Uterus (tissue), 4 donors: ENCODE results near the gene PRR23C. TPM values are rescaled to one million over a fixed set of nuclear protein-coding genes. Genes with fewer than 3 reads are reported as not detected.

Experiments used
- DNase-seq, 2 donors: peaks; one replicate each; pipeline ENCODE4 v3.0.0-alpha.2; 2019 to 2020
- H3K27ac ChIP-seq, 2 donors: fragments of 200-600 bp; sonication (generic); 1 replicate in 1 of 2; 2 replicates in 1 of 2; pipeline ENCODE4 v1.5.1; 2016 to 2018
- H3K27me3 ChIP-seq, 2 donors: fragments of 200-600 bp; sonication (generic); one replicate each; pipeline ENCODE4 v1.5.1; 2018 to 2019; ENCODE audit warnings: control low read depth in 1 of 2
- H3K36me3 ChIP-seq, 2 donors: fragments of 200-600 bp; sonication (generic); one replicate each; pipeline ENCODE4 v1.5.1; 2019; ENCODE audit warnings: control low read depth in 1 of 2
- H3K4me1 ChIP-seq, 2 donors: fragments of 200-600 bp; sonication (generic); one replicate each; pipeline ENCODE4 v1.5.1; 2018 to 2019; ENCODE audit warnings: control low read depth in 1 of 2
- H3K4me3 ChIP-seq, 2 donors: fragments of 200-600 bp; sonication (generic); 1 replicate in 1 of 2; 2 replicates in 1 of 2; pipeline ENCODE4 v1.5.1; 2018 to 2019; ENCODE audit warnings: mild to moderate bottlenecking in 1 of 2
- H3K9me3 ChIP-seq, 2 donors: fragments of 200-600 bp; sonication (generic); one replicate each; pipeline ENCODE4 v1.5.1; 2019; ENCODE audit warnings: control low read depth in 1 of 2
- CTCF ChIP-seq, 4 experiments: fragments of 200-600 bp in 2 of 4; fragments of 450-650 bp in 2 of 4; sonication (generic) in 2 of 4; IDR thresholded peaks; one replicate each; pipeline ENCODE4 v1.5.1; 2016 to 2019; ENCODE audit warnings: antibody characterized with exemption in 4 of 4, mild to moderate bottlenecking in 2 of 4, moderate library complexity in 1 of 4
- POLR2A ChIP-seq, 2 donors: fragments of 450-650 bp; IDR thresholded peaks; one replicate each; pipeline ENCODE4 v1.6.1; 2016; ENCODE audit warnings: antibody characterized with exemption in 2 of 2, mild to moderate bottlenecking in 1 of 2, moderate library complexity in 1 of 2
- intact Hi-C: fragments of 100-400 bp; cut with DNase I; formaldehyde crosslinking; loops from one replicate; pipeline ENCODE4 v1.15.1; 2023; ENCODE audit warnings: low total_unique reads
- total RNA-seq, 4 donors: library from RNA; depleted of rRNA in 3 of 4; stranded (reverse); fragments of >200 nt in 3 of 4; gene quantifications; one replicate each; pipeline versions ENCODE4 v1.1.0 to v1.2.4, GENCODE V29; 2014 to 2023
- donor health status: DM: yes; HTN: yes; CAD: no.

Gene PRR23C
- total RNA-seq, 4 donors from 2014 or later = not detected

GRCh38 chr3:139074565-139075115 lies 29.9 kb upstream of the PRR23C start:
- H3K27me3 ChIP-seq = no peaks in the 10 kb centered on the region
- H3K9me3 ChIP-seq = no peaks in the 10 kb centered on the region
- H3K27ac ChIP-seq = no peak overlapping the region
- no peaks in the 10 kb centered on the region for H3K4me1 ChIP-seq
- H3K4me3 ChIP-seq = no peak overlapping the region
- intact Hi-C loops = no loop called here
- no peak for DNase-seq
- TF ChIP-seq POLR2A (IDR thresholded peaks at IDR 0.05) (no peak), CTCF (IDR thresholded peaks at IDR 0.05) (no peak)
- H3K36me3 ChIP-seq = no peaks in the 10 kb centered on the region

GRCh38 chr3:139062918-139063317 lies 18.2 kb upstream of the PRR23C start:
- Histone ChIP-seq H3K4me1 (no peaks in the 10 kb centered on the region), H3K27ac (no peak overlapping the region), H3K9me3 (no peaks in the 10 kb centered on the region), H3K27me3 (no peaks in the 10 kb centered on the region), H3K36me3 (no peaks in the 10 kb centered on the region), H3K4me3 (no peak overlapping the region)
- TF ChIP-seq CTCF (IDR thresholded peaks at IDR 0.05) (no peak), POLR2A (IDR thresholded peaks at IDR 0.05) (no peak)
- intact Hi-C loops = no loop called here
- no peak for DNase-seq

GRCh38 chr3:139052802-139053600 lies 8.3 kb upstream of the PRR23C start:
- no peak for TF ChIP-seq POLR2A (IDR thresholded peaks at IDR 0.05)
- TF ChIP-seq CTCF (IDR thresholded peaks at IDR 0.05) = no peak
- H3K27me3 ChIP-seq = no peaks in the 10 kb centered on the region
- H3K36me3 ChIP-seq = no peaks in the 10 kb centered on the region
- intact Hi-C loops = no loop called here
- DNase-seq = no peak
- H3K4me1 ChIP-seq = no peaks in the 10 kb centered on the region
- H3K27ac ChIP-seq = no peak overlapping the region
- H3K9me3 ChIP-seq = peaks cover 0 to 9% of the 10 kb centered on the region in 2 donors
- H3K4me3 ChIP-seq = no peak overlapping the region

GRCh38 chr3:139043554-139044365 lies 932 bp downstream of the PRR23C start:
- Histone ChIP-seq H3K4me3 (no peak overlapping the region), H3K36me3 (no peaks in the 10 kb centered on the region), H3K27me3 (no peaks in the 10 kb centered on the region), H3K9me3 (no peaks in the 10 kb centered on the region), H3K4me1 (no peaks in the 10 kb centered on the region), H3K27ac (no peak overlapping the region)
- intact Hi-C loops = no loop called here
- no peak for DNase-seq
- TF ChIP-seq POLR2A (IDR thresholded peaks at IDR 0.05) (no peak), CTCF (IDR thresholded peaks at IDR 0.05) (no peak)

GRCh38 chr3:139037478-139037877 lies 7.2 kb downstream of the PRR23C start:
- intact Hi-C loops = no loop called here

More at GRCh38 chr3:139037478-139037877, 7.2 kb downstream of the PRR23C start:
- no peak for DNase-seq
- no peak for TF ChIP-seq POLR2A (IDR thresholded peaks at IDR 0.05)
- TF ChIP-seq CTCF (IDR thresholded peaks at IDR 0.05) = no peak
- Histone ChIP-seq H3K4me3 (no peak overlapping the region), H3K27me3 (no peaks in the 10 kb centered on the region), H3K36me3 (no peaks in the 10 kb centered on the region), H3K27ac (no peak overlapping the region), H3K9me3 (no peaks in the 10 kb centered on the region), H3K4me1 (no peaks in the 10 kb centered on the region)
